Measurements from ENCODE around the gene SLC15A1.
"Not testable (repeated sequence)": the region's sequence is repeated elsewhere in the genome, so short reads cannot be mapped to it uniquely, and the experiment has no call there.

SLC15A1 gene

GRCh38 chr13:98781045-98781444 lies 28.6 kb upstream of the SLC15A1 start:
- no peak for DNase-seq

GRCh38 chr13:98780451-98780850 lies 28.0 kb upstream of the SLC15A1 start:
- no peak for DNase-seq

- DNase-seq: no peak
Measured at GRCh38 chr13:98779695-98780094, 27.2 kb upstream of the SLC15A1 start.

- no peak for DNase-seq
Measured at GRCh38 chr13:98778749-98779148, 26.3 kb upstream of the SLC15A1 start.

GRCh38 chr13:98776644-98777043 lies 24.2 kb upstream of the SLC15A1 start:
- no peak for DNase-seq

- DNase-seq: no peak
Measured at GRCh38 chr13:98775844-98776598, 23.5 kb upstream of the SLC15A1 start.

GRCh38 chr13:98775386-98775785 lies 22.9 kb upstream of the SLC15A1 start:
- no peak for DNase-seq

- no peak for DNase-seq
Measured at GRCh38 chr13:98774776-98775175, 22.3 kb upstream of the SLC15A1 start.

- no peak for DNase-seq
Measured at GRCh38 chr13:98773921-98774320, 21.4 kb upstream of the SLC15A1 start.

GRCh38 chr13:98772794-98773452 lies 20.5 kb upstream of the SLC15A1 start:
- no peak for DNase-seq

GRCh38 chr13:98771838-98772611 lies 19.6 kb upstream of the SLC15A1 start:
- no peak for DNase-seq

- DNase-seq: no peak
Measured at GRCh38 chr13:98769736-98770135, 17.3 kb upstream of the SLC15A1 start.

- DNase-seq: peak; percentile 14
Measured at GRCh38 chr13:98768522-98768921, 16.1 kb upstream of the SLC15A1 start.

- no peak for DNase-seq
Measured at GRCh38 chr13:98766697-98767096, 14.2 kb upstream of the SLC15A1 start.

- DNase-seq: no peak
Measured at GRCh38 chr13:98765996-98766519, 13.6 kb upstream of the SLC15A1 start.

- no peak for DNase-seq
Measured at GRCh38 chr13:98761986-98762616, 9.6 kb upstream of the SLC15A1 start.

GRCh38 chr13:98761126-98761985 lies 8.9 kb upstream of the SLC15A1 start:
- no peak for DNase-seq

GRCh38 chr13:98755729-98756128 lies 3.3 kb upstream of the SLC15A1 start:
- DNase-seq: no peak

- DNase-seq: no peak
Measured at GRCh38 chr13:98755116-98755515, 2.6 kb upstream of the SLC15A1 start.

- not testable (repeated sequence) for DNase-seq
Measured at GRCh38 chr13:98754468-98754867, 2.0 kb upstream of the SLC15A1 start.

- DNase-seq: no peak
Measured at GRCh38 chr13:98751861-98752466, 508 bp downstream of the SLC15A1 start.

GRCh38 chr13:98751367-98751782 lies 1.1 kb downstream of the SLC15A1 start:
- peak; percentile 9 for DNase-seq
